GM19035 (cell line): Measurements from ENCODE around the gene RTN4IP1.

ENCODE experiments used
- ATAC-seq: cut with Tn5 transposase; IDR thresholded peaks from one replicate; pipeline ENCODE4 v1.9.1; 2021; ENCODE audit not compliant: unreplicated experiment

Gene RTN4IP1

DNA sequence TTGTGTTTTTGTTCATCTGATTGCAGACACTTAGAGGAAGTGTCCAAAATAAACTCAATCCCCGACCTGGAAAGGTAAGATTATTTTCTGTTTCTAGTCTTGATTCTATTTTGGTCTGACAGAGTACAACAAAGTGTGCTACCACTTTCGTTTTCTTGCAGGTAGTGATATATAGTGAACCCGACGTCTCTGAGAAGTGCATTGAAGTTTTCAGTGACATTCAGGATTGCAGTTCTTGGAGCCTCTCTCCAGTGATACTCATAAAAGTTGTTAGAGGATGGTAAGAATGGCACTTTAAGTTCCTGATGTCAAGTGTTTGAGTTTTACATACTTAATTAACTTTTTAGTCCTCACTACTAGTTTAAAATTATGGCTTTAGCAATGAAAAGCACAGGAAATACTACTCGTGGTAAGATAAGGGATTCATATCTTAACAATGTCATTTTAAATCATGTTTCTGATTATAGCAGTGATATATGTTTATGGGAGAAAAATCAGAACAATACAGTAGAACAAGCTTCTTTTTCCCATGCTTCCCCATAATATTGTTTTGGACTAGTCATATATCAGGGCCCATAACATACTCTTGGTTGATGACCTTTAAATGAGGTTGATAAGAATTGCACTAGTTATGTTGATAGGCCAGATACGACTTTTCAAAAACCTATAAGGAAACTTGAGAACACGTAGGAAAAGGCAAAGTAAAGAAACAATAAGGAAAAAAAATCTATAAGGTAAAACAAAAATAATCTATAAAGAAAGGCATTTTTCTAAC, 104.0 kb downstream of the RTN4IP1 start:
- peak; percentile 36 for ATAC-seq

DNA sequence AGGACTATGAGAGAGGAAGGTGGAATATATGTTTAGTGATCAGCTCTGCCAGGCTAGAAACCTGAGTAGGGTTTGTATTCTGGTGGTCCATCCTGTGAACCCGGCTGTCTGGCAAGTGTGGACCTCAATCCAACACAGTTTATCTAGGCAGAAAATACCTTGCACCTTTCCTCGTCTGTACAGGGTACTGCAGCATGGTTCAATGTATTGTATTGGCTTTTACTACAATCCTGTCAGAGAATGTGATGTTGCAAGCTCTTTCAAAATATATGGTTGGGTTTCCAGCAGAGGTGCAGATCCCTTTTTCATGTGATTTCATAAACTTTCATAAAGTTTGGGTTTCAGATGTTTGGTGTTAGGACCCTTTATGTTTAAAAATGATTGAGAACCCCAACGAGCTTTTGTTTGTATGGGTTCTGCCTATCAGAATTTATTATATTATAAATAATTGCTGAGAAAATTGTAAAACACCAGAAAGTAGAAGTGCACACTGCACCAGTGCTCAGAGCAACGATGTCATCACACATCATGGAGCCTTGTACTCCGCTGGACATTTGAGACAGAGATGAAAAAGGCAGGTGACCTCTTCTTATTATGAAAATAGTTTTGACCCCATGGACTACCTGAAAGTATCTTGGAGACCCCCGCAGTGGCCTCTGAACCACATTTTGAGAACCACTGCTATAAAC, 106.6 kb downstream of the RTN4IP1 start:
- no peak for ATAC-seq
